ENCODE measurements around the gene FBXO9. TPM values are rescaled to one million over a fixed set of nuclear protein-coding genes. Genes with fewer than 3 reads are reported as not detected.
A peak's percentile ranks its signal among the peaks of the same experiment; 100 is the strongest.

FBXO9 gene
- total RNA-seq, 2 donors from 2014 or later = 49.6 to 65.3 TPM

- H3K4me3 Mint-ChIP-seq = no peak overlapping the region
- H3K27ac Mint-ChIP-seq = no peak overlapping the region
- no peaks in the 10 kb centered on the region for H3K9me3 Mint-ChIP-seq
- Histone ChIP-seq H3K27ac (ENCODE audit: low read depth, low read length) (no peak overlapping the region), H3K9ac (ENCODE audit: extremely low read depth, low read length, poor library complexity, severe bottlenecking) (no peak overlapping the region), H3K36me3 (ENCODE audit: control insufficient read depth, insufficient read depth, low read length) (peaks cover 12% of the 10 kb centered on the region), H3K9me3 (ENCODE audit: control insufficient read depth, low read length) (no peaks in the 10 kb centered on the region), H3K4me1 (ENCODE audit: control insufficient read depth, insufficient read depth, low read length) (no peaks in the 10 kb centered on the region), H3K4me3 (ENCODE audit: low read length) (no peak overlapping the region), H3K27me3 (ENCODE audit: control insufficient read depth, insufficient read depth, low read length, poor library complexity, severe bottlenecking) (no peaks in the 10 kb centered on the region)
- H3K27me3 Mint-ChIP-seq (ENCODE audit: insufficient read depth) = no peaks in the 10 kb centered on the region
- WGBS, 2 experiments (ENCODE audit: insufficient coverage in 1 of 2, insufficient read length in 1 of 2) = 85 to 94% methylated on average over 2 to 3 of the region's 3 CpGs
- TF ChIP-seq CTCF (conservative IDR thresholded peaks at IDR 0.05) = peak; percentile 67
- H3K4me1 Mint-ChIP-seq = peaks cover 1% of the 10 kb centered on the region
- DNase-seq = peak; percentile 32
- peaks cover 12% of the 10 kb centered on the region for H3K36me3 Mint-ChIP-seq (ENCODE audit: low read depth)
Measured at GRCh38 chr6:53103993-53104675, 38.9 kb downstream of the FBXO9 start.

DNA sequence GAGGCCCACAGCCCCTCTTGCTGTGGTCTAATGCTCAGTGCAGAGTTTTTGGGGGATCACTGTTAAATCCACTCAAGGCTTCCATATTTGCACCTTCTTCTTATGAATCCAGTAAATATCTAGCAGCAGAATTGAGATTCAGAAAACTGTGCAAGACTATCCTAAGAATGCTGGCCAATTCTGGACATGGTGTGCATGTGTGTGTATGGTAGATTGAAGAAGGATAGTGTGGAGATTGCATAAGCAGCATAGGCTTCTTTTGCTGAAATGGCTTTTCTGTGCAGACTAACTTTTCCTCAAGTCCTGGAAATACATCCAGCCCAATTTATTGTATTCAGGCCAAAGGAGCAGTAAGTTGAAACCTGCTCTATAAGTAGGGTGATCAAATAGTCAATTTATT is 39.7 kb downstream of the FBXO9 start:
- Mint-ChIP-seq H3K27ac (no peak overlapping the region), H3K4me3 (no peak overlapping the region), H3K36me3 (ENCODE audit: low read depth) (peaks cover 7% of the 10 kb centered on the region), H3K27me3 (ENCODE audit: insufficient read depth) (no peaks in the 10 kb centered on the region), H3K9me3 (no peaks in the 10 kb centered on the region), H3K4me1 (peaks cover 1% of the 10 kb centered on the region)
- Histone ChIP-seq H3K4me3 (ENCODE audit: low read length) (no peak overlapping the region), H3K9ac (ENCODE audit: extremely low read depth, low read length, poor library complexity, severe bottlenecking) (no peak overlapping the region), H3K36me3 (ENCODE audit: control insufficient read depth, insufficient read depth, low read length) (peaks cover 7% of the 10 kb centered on the region), H3K9me3 (ENCODE audit: control insufficient read depth, low read length) (no peaks in the 10 kb centered on the region), H3K27me3 (ENCODE audit: control insufficient read depth, insufficient read depth, low read length, poor library complexity, severe bottlenecking) (no peaks in the 10 kb centered on the region), H3K27ac (ENCODE audit: low read depth, low read length) (no peak overlapping the region), H3K4me1 (ENCODE audit: control insufficient read depth, insufficient read depth, low read length) (no peaks in the 10 kb centered on the region)
- DNase-seq = peak; percentile 9
- TF ChIP-seq CTCF (conservative IDR thresholded peaks at IDR 0.05) = no peak

GRCh38 chr6:53107091-53107490 is 41.9 kb downstream of the FBXO9 start:
- Mint-ChIP-seq H3K4me1 (peaks cover 1% of the 10 kb centered on the region), H3K36me3 (ENCODE audit: low read depth) (no peaks in the 10 kb centered on the region), H3K27ac (no peak overlapping the region), H3K27me3 (ENCODE audit: insufficient read depth) (no peaks in the 10 kb centered on the region), H3K9me3 (no peaks in the 10 kb centered on the region), H3K4me3 (no peak overlapping the region)
- Histone ChIP-seq H3K4me3 (ENCODE audit: low read length) (no peak overlapping the region), H3K27me3 (ENCODE audit: control insufficient read depth, insufficient read depth, low read length, poor library complexity, severe bottlenecking) (no peaks in the 10 kb centered on the region), H3K9ac (ENCODE audit: extremely low read depth, low read length, poor library complexity, severe bottlenecking) (no peak overlapping the region), H3K36me3 (ENCODE audit: control insufficient read depth, insufficient read depth, low read length) (peaks cover 3% of the 10 kb centered on the region), H3K27ac (ENCODE audit: low read depth, low read length) (no peak overlapping the region), H3K9me3 (ENCODE audit: control insufficient read depth, low read length) (no peaks in the 10 kb centered on the region), H3K4me1 (ENCODE audit: control insufficient read depth, insufficient read depth, low read length) (no peaks in the 10 kb centered on the region)
- 97% methylated on average over 4 of the region's 4 CpGs; no CpG with 5 or more reads in 1 of the 2 experiments for WGBS, 2 experiments (ENCODE audit: insufficient coverage in 1 of 2, insufficient read length in 1 of 2)
- peak; percentile 33 for DNase-seq
- no peak for TF ChIP-seq CTCF (conservative IDR thresholded peaks at IDR 0.05)
